AG08396 (cell line): ENCODE results near the gene NEU3.
"Not testable (repeated sequence)": the region's sequence is repeated elsewhere in the genome, so short reads cannot be mapped to it uniquely, and the experiment has no call there.

Experiments used
- DNase-seq: peaks from one replicate; pipeline ENCODE4 v3.0.0; 2012; ENCODE audit warnings: low spot score, mixed read lengths

The NEU3 gene, protein sequence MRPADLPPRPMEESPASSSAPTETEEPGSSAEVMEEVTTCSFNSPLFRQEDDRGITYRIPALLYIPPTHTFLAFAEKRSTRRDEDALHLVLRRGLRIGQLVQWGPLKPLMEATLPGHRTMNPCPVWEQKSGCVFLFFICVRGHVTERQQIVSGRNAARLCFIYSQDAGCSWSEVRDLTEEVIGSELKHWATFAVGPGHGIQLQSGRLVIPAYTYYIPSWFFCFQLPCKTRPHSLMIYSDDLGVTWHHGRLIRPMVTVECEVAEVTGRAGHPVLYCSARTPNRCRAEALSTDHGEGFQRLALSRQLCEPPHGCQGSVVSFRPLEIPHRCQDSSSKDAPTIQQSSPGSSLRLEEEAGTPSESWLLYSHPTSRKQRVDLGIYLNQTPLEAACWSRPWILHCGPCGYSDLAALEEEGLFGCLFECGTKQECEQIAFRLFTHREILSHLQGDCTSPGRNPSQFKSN

DNA sequence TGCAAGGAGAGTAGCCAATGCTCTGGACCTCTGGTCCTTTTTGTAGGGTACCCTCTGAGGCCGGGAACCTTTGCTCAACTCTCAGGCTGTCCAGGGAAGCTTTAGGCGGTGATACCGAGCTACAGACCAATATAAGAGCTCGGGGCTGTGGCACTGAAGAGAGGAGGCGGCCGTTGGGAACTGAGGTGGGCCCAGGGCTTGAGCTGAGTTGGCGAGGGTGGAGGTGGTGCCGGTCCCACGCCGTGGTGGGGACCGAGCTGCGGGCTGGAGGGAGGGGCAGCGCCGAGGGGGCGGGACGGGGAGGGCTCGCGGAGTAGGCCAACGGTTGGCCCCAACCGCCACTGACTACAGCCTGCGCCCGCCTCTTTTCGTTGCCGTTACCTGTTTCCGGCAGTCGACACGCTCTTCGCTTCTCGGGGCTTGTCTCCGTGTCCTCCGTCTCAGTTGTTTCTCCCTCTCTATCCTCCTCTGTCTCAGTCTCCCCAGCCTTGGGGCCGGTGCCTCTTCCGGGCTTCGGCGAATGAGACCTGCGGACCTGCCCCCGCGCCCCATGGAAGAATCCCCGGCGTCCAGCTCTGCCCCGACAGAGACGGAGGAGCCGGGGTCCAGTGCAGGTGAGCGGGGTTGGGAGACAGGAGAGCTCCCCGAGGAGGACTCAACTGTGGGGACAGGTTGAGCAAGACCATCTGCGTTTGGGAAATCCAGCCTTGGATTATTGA is at the start of gene NEU3:
Gene NEU3 (plus strand): TSS at position 393 of the 719 bp plus-strand sequence. CDS start 128 bp downstream, at position 521.
- peak; percentile 86 for DNase-seq

DNA sequence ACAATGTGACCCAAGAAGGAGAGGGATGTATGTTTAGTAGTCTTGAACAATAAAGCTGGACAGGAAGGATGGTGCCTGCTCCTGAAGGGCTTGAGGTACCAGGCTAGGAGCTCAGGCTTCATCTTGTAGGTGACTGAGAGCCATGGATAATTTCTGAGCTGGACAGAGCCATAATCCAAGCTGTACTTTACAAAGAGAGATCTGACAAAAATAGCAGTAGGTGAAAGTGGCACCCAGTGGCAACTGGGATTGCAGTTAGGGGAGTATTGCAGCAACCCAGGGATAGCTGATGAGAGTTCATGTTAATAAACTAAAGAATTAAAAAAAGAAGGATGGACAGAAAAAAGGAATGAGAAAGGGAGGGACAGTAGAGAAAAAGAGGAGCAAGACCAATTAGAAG is 47.2 kb upstream of the NEU3 start:
- DNase-seq: no peak

DNA sequence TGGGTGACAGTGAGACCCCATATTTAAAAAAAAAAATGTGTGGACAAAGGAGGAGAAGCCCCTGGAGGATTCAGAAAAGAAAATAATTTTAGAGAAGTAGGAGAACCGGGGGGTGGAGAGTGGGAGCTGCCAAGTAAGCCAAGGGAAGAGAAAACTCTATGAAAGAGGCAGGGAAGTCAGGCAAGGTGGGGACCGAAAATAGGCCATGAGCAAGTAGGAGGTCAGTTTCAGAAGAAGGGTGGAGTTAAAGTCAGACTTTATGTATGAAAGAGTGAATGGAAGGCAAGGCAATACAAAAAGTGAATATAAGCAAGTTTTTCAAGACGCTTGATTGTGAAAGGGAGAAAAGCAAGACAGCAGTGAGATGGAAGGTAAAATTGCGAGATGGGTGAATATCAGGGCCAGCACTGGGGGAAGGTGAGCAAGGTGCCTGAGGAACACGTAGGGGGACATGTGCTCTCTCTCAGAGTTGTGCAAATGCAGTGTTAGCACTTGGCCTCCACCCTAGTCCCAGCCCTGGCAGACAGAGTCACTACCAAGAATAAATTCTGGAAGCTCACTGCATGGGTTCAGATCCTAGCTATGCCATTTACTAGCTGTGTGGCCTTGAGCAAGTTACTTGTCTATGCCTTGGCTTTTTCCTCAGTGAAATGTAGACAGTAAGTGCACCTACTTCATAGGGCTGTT is 46.5 kb upstream of the NEU3 start:
- no peak for DNase-seq

DNA sequence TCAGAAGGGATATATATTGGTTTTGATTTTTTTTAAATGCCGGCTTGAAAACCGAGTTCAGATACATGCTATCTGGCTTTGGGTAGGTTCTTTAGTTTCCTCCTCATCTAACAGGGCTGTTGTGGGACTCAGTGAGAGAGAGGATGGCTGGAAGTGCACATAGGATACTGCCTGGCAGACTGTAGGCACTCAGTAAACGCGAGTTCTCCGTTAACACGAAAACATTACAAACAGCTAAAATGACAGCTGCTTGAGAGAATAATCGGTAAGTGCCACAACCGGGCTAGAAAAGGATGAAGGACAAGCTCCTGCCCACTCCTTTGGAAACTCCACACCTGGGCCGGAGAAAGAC is 40.2 kb upstream of the NEU3 start:
- peak; percentile 27 for DNase-seq

DNA sequence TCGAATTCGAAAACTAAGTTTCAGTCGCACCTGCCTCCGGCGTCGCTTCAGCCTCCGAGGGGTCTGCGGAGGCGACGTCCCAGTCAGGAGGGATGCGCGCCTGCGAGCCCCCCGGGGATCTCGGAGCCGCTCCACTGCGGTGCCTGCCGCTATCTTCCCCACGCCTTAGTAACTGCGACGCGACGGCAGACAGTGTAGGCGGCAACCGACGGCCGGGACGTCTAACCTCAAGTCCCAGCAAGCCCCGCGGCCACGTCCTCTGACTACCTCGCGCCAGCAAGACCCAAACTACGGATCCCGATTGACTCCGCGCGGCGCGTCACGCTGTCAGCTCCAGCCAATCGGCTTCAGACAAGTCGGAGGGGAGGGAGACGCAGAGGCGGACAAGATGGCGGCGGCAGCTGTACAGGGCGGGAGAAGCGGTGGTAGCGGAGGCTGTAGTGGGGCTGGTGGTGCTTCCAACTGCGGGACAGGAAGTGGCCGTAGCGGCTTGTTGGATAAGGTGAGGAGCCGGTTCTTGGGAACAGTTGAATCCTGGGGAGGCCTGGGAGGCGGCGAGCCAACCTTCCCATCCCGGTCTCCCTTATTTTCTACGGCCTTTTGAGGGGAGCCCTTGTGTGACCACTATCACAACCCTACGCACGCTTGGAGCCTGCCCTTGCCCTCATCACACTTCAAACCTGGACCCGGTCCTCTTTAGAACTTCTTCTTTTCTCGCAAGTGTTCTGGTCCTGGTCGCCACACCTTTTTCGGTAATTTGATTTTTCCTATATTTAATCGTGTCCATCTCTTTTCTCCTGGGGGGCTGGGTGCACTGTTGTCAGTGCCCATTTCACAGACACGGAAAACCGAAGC is 39.6 kb upstream of the NEU3 start, which contains the start of the genes SPCS2 and XRRA1:
Gene SPCS2 (plus strand): TSS at position 369 of the 855 bp plus-strand sequence. CDS start 20 bp downstream, at position 389.
Gene XRRA1 (minus strand): TSS at position 194 of the 855 bp plus-strand sequence. CDS start 8,213 bp downstream, outside the sequence.
- peak; percentile 94 for DNase-seq

DNA sequence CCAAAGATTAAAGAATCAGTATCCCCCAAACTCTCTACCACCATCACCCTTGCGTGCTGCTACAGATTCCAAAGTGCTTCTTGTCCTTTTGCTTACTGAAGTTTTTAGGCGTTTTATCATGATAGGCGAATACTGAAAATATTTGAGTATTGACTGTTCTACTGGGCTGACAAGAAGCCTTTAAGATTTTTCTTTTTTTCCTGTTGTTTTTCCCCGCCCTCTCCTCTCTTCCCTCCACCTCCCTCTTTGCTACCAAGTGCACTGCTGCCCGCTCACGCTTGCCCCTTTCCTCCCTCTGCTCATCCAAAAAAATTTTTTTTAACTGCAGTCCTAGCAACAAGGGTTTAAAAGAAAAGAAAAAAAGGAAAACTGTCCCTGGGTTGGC is 39.0 kb upstream of the NEU3 start:
- DNase-seq: peak; percentile 40

DNA sequence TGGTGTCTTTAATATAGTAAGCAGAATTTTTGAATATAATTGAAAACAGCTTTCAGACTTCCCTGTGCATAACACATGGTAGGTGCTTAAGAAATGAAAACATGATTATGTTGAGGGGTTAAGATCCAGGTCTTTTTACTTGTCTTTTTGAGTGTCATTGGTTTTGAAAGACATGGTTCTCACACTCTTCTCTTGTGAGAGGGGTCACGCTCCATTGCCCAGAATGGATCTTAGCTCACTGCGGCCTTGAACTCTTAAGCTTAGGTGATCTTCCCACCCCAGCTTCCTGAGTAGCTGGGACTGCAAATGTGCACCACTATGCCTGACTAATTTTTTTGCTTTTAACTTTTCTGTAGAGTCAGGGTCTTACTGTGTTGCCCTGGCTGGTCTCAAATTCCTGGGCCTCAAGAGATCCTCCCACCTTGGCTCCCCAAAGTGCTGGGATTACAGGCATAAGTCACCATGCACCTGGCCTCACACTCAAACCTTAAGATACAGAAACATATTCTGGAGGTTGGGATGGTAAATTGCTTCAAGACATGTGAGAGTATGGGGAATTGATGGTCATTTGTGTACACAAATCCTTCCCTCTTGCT is 38.3 kb upstream of the NEU3 start:
- no peak for DNase-seq

DNA sequence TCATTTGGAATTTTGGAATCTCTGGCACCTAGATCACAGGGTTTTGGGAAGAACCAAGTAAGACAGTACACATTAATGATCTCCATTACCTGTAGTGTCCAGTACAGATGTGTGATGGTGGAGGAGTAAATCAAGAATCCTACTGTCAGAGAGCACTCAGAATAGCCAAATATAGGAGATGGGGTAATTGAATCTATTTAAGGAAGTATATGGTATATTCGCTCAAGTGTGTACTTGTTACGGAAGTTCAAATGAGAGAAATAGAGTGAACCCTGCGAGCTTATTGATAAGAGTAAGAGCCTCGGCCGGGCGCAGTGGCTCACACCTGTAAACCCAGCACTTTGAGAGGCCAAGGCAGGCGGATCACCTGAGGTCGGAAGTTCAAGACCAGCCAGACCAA is 37.5 kb upstream of the NEU3 start:
- no peak for DNase-seq

DNA sequence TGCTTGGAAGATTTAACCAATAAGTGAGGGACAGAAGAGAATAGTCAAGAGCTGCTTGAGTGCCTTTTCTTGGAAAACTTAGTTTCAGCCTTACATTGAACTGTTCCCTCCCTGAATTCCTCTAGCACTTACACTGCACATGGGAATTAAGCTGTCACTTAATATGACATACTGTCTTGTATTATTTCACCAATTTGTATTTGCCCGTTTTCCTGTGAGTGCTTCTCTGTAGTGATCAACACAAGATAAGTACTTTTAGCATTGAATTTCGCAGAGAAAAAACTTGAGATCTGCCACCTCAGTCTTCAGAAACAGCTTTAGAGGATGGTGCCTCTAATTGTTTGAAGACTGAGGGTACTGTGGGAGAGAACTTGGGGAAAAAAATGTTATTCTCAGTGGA is 36.0 kb upstream of the NEU3 start:
- no peak for DNase-seq

DNA sequence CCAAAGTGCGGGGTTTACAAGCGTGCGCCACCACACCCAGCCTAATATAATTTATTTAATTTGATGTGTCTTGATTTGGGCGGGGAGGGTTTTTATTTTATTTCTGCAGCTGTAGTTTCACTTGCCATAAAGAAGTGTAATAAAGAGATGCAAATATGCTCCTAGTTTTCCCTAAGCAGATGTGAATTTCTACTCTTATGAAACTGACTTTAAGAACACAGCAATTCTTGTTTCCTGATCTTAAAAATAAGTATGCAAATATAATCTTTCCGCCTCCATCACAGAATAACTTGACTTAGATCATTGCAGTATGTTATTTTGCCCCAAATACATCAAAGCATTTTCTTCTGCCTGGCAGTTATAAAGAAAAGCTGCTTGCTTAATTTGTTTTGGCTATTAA is 35.3 kb upstream of the NEU3 start:
- DNase-seq: no peak

DNA sequence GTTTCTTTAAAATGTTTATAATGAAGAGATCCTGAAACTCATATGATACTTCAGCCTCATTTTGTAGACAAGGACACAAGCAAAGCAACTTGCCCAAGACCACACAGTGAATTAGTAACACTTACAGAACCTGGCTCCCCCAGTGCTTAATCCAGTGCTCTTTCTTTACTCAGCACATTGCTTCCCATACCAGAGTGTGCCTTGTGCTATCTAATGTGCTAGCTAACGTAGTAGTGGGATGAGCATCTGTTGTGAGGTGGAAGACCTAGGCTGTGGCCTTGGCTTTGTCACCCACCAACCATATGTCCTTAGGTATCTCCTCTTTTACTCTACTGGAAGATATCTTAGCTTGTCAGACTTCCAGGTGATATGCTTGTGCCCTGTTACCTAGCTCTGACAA is 34.5 kb upstream of the NEU3 start:
- DNase-seq: no peak

DNA sequence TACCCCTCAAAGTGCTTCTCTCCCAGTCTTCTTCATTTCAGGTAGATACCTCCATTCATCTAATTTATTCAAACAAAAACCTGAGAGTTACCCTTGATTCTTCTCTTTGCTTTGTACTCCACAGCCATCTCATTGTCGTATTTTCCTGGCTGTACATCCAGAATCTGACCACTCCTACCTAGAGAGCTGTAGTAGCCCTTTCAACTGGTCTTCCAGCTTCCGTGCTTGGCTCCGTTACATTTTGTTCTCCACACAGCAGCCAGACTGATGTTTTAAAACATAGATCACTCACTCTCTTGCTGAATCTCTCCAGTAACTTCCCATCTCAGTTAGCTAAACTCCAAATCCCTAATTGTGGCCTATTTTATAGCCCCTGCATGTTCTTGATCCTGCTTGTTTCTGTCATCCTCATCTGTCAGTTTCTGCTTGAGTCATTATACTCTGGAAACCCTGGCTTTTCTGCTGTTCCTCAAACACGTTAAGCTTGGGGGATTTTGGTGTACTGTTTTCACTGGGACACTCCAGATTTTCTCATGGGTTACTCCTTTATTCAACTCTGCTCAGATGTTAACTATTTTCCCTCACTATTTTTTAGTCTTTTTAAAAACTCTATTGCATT is 32.2 kb upstream of the NEU3 start:
- DNase-seq: peak; percentile 6

DNA sequence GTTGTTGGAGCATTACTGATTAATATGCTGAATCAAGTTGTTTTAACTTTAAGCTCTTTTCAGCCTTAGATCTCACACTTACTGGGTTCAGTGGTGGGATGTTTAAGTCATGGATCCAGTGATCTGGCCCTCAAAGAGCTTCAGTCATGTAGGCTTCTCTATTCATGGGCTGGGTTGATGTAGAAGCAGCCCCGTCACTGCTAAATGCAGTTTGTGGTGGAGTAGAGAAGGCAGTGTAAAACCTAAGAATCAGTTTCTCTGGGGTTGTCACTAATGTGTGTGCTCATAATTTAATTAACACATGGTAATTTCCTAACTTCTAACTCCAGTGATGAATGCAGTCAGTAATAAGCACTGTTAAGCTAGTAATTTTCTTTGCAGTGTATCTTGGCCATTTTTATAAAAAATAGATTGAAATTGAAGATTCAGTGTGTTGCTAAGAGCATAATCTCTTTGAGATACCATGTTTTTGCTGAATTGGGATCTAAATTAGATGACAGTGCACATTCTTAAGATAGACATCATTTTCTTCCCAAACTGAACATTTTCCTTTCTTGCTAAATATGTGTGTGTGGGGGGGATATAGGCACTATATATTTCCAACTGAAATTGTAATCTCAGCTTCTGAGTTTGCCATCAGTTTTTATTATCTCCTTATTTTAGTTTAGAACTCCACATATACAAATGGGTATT is 30.6 kb upstream of the NEU3 start:
- no peak for DNase-seq

DNA sequence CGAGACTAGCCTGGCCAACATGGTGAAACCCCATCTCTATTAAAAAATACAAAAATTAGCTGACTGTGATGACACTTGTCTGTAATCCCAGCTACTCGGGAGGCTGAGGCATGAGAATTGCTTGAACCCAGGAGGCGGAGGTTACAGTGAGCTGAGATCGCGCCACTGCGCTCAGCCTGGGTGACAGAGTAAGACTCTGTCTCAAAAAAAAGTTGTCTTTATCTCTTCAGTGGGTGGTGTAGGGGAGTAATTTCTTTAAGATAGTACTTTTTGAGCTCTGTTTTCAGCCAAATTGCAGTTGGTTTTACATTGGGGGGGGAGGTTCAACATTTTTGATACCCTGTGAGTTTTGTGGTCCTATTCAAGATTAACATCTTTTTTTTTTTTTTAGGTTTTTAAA is 28.6 kb upstream of the NEU3 start:
- DNase-seq: not testable (repeated sequence)

DNA sequence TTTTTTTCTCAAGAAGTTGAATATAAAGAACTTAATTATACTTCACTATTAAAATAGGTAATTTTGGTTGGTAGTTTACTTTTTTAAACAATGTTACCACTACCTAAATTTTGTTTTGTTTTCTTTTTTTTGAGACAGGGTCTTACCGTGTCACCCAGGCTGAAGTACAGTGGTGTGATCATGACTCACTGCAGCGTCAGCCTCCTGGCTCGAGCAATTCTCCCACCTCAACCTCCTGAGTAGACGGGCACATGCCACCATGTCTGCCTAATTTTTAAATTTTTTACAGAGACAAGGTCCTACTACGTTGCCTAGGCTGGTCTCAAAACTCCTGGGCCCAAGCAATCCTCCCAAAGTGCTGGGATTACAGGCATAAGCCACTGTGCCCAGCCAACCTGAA is 22.1 kb upstream of the NEU3 start:
- DNase-seq: no peak

DNA sequence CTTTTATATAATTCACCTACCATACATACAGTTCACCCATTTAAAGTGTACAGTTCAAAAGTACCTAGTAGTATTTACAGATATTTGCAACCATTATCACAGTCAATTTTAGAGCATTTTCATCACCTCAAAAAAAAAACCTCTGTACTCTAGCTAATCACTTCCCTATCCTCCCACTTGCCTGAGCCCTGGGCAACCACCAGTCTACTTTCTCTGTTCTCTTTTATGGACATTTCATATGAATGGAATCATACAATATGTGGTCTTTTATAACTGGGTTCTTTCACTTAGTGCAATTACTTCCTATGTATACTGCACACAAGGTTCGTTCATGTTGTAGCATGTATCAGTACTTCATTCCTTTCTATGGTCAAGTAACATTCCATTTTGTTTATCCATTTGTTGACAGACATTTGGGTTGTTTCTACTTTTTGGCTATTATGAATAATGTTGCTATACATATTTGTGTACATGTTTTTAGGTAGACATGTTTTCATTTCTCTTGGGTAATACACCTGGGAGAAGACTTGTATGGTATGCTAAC is 17.8 kb upstream of the NEU3 start:
- no peak for DNase-seq

DNA sequence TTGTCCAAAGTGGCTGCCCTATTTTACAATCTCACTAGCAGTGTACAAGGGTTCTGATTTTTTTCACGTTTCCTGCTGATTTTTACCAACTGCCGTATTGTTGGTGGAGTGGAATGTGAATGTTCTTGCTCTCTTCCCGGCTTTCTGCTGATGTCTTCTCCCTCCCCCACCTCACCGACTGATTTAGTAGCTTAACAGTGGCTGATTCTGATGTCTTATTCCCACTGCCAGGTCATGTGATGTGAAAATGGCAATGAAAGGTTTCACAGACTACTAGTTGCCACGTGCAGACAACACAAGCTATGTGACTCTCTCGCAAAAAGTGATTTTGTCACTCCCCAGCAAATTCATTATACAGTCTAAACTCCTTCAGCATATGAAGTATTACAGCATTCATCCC is 17.3 kb upstream of the NEU3 start:
- no peak for DNase-seq

DNA sequence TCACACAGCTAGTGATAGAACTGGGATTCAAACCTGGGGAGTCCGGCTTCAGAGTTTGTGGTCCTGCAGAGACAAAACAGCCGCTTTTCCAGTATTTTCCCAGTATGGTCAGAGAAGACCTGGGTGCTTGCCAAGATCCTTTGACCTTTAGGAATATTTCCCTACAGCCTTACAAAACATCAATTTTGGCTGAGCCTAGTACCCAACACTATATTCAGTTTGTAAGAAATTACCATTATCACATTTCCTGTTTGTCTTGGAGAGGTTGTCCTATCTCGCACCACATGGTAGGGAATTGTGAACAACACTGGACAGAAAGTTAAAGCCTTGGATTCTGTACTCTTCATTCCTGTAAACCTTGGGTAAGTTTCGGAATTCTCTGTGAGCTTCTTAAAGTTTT is 10.7 kb upstream of the NEU3 start:
- DNase-seq: no peak

DNA sequence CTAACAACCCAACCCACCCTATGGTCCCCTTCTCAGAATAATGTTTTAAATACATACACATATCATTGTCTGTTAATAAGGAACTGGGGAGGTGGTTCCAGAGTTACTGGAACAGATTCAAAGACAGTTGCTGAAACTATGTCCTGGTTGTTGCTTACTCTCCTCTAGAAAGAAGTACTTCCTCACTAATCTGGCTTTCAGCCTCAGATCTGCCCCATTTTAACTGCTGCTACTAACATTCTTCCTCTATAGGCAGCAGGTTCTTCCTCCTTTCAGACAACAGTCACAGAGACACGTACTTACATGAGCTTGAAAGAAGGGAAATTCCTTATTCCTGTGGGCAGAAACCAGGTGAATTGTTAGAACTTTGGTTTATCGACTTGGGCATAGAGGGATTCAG is 8.1 kb upstream of the NEU3 start:
- no peak for DNase-seq

DNA sequence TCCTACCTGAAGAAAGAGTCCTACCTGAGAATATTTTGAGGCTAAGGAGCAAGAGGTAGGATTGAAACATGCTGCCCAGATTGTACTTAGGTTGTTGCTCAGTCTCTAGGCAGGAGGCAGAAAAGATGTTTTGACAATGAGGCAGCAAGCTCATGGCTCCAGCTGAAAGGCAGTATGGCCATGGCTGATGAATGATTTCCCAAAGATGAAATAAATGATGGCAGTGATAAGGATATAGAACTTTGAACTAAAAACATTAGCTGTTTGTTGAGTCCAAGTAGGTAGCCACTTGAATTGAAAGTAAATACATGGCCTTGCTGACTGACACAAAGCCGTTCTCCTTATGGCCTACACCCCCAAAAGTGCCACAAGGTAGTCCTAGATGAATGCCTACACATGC is 6.8 kb upstream of the NEU3 start:
- DNase-seq: no peak
